WTC11 (cell line): ENCODE results near the gene ANK2. TPM values are rescaled to one million over a fixed set of nuclear protein-coding genes. Genes with fewer than 3 reads are reported as not detected.
A peak's percentile ranks its signal among the peaks of the same experiment; 100 is the strongest.

Experiments
- ATAC-seq: fragments of 200-7000 bp; cut with Tn5 transposase; 2 replicates; pipeline ENCODE4 v1.10.0; 2021; ENCODE audit warnings: mild to moderate bottlenecking, moderate library complexity
- CTCF ChIA-PET: fragments of 300-600 bp; sonication (Branson Sonifier 250); formaldehyde crosslinking; loops from one replicate; lab custom pipeline; 2021; ENCODE audit warnings: antibody characterized with exemption; lab: Charles Lee
- POLR2A ChIA-PET: fragments of 350-600 bp; sonication (Branson Sonifier 250); formaldehyde crosslinking; loops from one replicate; lab custom pipeline; 2021; ENCODE audit warnings: antibody characterized with exemption; lab: Charles Lee
- DNase-seq: peaks from one replicate; pipeline ENCODE4 v3.0.0; 2021; ENCODE audit warnings: low spot score
- H3K27ac Mint-ChIP-seq: 2 replicates; pipeline ENCODE4 v1.8.0; 2021; ENCODE audit warnings: mixed read lengths
- H3K27me3 Mint-ChIP-seq: 2 replicates; pipeline ENCODE4 v1.8.0; 2021; ENCODE audit warnings: low read depth, mild to moderate bottlenecking, moderate library complexity, mixed read lengths
- H3K36me3 Mint-ChIP-seq: 2 replicates; pipeline ENCODE4 v1.8.0; 2021; ENCODE audit warnings: mixed read lengths
- H3K4me1 Mint-ChIP-seq: 2 replicates; pipeline ENCODE4 v1.8.0; 2022; ENCODE audit warnings: mixed read lengths
- H3K4me3 Mint-ChIP-seq: 2 replicates; pipeline ENCODE4 v1.8.0; 2021; ENCODE audit warnings: mild to moderate bottlenecking, moderate library complexity, mixed read lengths
- H3K9me3 Mint-ChIP-seq: 2 replicates; pipeline ENCODE4 v1.8.0; 2021; ENCODE audit warnings: mixed read lengths
- ATF3 ChIP-seq: sonication (generic); formaldehyde crosslinking; conservative IDR thresholded peaks from 2 replicates; pipeline ENCODE4 v1.8.1; 2022; ENCODE audit warnings: mild to moderate bottlenecking, missing genetic modification reagents
- FOXJ3 ChIP-seq: sonication (generic); formaldehyde crosslinking; IDR thresholded peaks from 2 replicates; pipeline ENCODE4 v1.9.0; 2021; ENCODE audit warnings: missing genetic modification reagents, mild to moderate bottlenecking, borderline replicate concordance
- HMGA2 ChIP-seq: fragments of 250-450 bp; sonication (Bioruptor Pico); IDR thresholded peaks from 2 replicates; pipeline ENCODE4 v1.4.0; 2021; ENCODE audit warnings: mild to moderate bottlenecking, moderate library complexity
- JAZF1 ChIP-seq: fragments of 250-450 bp; sonication (Bioruptor Pico); IDR thresholded peaks from 2 replicates; pipeline ENCODE4 v1.9.0; 2021; ENCODE audit warnings: moderate library complexity, mild to moderate bottlenecking, inconsistent platforms
- MYBL2 ChIP-seq: sonication (generic); formaldehyde crosslinking; IDR thresholded peaks from 2 replicates; pipeline ENCODE4 v1.8.1; 2023; ENCODE audit warnings: mild to moderate bottlenecking, moderate library complexity, missing genetic modification reagents
- NR2C2 ChIP-seq: sonication (generic); formaldehyde crosslinking; IDR thresholded peaks from 2 replicates; pipeline ENCODE4 v1.8.0; 2022; ENCODE audit warnings: mild to moderate bottlenecking, missing genetic modification reagents
- OVOL2 ChIP-seq: fragments of 250-450 bp; sonication (Bioruptor Pico); IDR thresholded peaks from 2 replicates; pipeline ENCODE4 v1.9.0; 2021; ENCODE audit warnings: mild to moderate bottlenecking, borderline replicate concordance
- PREB ChIP-seq: sonication (generic); formaldehyde crosslinking; IDR thresholded peaks from 2 replicates; pipeline ENCODE4 v1.8.1; 2022; ENCODE audit warnings: mild to moderate bottlenecking, missing genetic modification reagents, moderate library complexity, borderline replicate concordance
- SMAD3 ChIP-seq: sonication (generic); formaldehyde crosslinking; IDR thresholded peaks from 2 replicates; pipeline ENCODE4 v1.8.0; 2022; ENCODE audit warnings: missing genetic modification reagents, mild to moderate bottlenecking, borderline replicate concordance
- TEAD1 ChIP-seq: sonication (generic); formaldehyde crosslinking; IDR thresholded peaks from 2 replicates; pipeline ENCODE4 v1.8.0; 2022; ENCODE audit warnings: mild to moderate bottlenecking, missing genetic modification reagents
- TEAD4 ChIP-seq: sonication (generic); formaldehyde crosslinking; IDR thresholded peaks from 2 replicates; pipeline ENCODE4 v1.8.0; 2022; ENCODE audit warnings: mild to moderate bottlenecking, missing genetic modification reagents
- ZBTB21 ChIP-seq: sonication (generic); formaldehyde crosslinking; IDR thresholded peaks from 2 replicates; pipeline ENCODE4 v1.8.1; 2023; ENCODE audit warnings: mild to moderate bottlenecking, missing genetic modification reagents, borderline replicate concordance
- ZNF121 ChIP-seq: sonication (generic); formaldehyde crosslinking; IDR thresholded peaks from 2 replicates; pipeline ENCODE4 v1.8.0; 2023; ENCODE audit warnings: missing genetic modification reagents
- ZNF219 ChIP-seq: sonication (generic); formaldehyde crosslinking; IDR thresholded peaks from 2 replicates; pipeline ENCODE4 v1.8.0; 2023; ENCODE audit warnings: missing genetic modification reagents, mild to moderate bottlenecking, borderline replicate concordance
- ZNF263 ChIP-seq: sonication (generic); formaldehyde crosslinking; IDR thresholded peaks from 2 replicates; pipeline ENCODE4 v1.8.1; 2022; ENCODE audit warnings: low read depth, mild to moderate bottlenecking, moderate library complexity, missing genetic modification reagents
- total RNA-seq: library from RNA; stranded (reverse); gene quantifications from 3 replicates; pipeline ENCODE4 v1.2.3, GENCODE V29; 2021
- TF ChIP-seq, protein P1 (sequence below): sonication (generic); formaldehyde crosslinking; IDR thresholded peaks from 2 replicates; pipeline ENCODE4 v1.8.0; 2022; ENCODE audit warnings: mild to moderate bottlenecking, missing genetic modification reagents
- TF ChIP-seq, protein P2 (sequence below): fragments of 250-450 bp; sonication (Bioruptor Pico); IDR thresholded peaks from 2 replicates; pipeline ENCODE4 v1.9.0; 2021; ENCODE audit warnings: mild to moderate bottlenecking, borderline replicate concordance
- TF ChIP-seq, protein P3 (sequence below): sonication (generic); formaldehyde crosslinking; IDR thresholded peaks from 2 replicates; pipeline ENCODE4 v1.8.0; 2022; ENCODE audit warnings: mild to moderate bottlenecking, missing genetic modification reagents
- TF ChIP-seq, protein P4 (sequence below): fragments of 250-450 bp; sonication (Bioruptor Pico); IDR thresholded peaks from 2 replicates; pipeline ENCODE4 v2.1.2; 2022; ENCODE audit warnings: mild to moderate bottlenecking, moderate library complexity
- TF ChIP-seq, protein P5 (sequence below): fragments of 250-450 bp; sonication (Bioruptor Pico); IDR thresholded peaks from 2 replicates; pipeline ENCODE4 v1.9.0; 2021; ENCODE audit warnings: mild to moderate bottlenecking

Gene ANK2
- total RNA-seq, 1 experiment from 2014 or later = 27.9 TPM

DNA sequence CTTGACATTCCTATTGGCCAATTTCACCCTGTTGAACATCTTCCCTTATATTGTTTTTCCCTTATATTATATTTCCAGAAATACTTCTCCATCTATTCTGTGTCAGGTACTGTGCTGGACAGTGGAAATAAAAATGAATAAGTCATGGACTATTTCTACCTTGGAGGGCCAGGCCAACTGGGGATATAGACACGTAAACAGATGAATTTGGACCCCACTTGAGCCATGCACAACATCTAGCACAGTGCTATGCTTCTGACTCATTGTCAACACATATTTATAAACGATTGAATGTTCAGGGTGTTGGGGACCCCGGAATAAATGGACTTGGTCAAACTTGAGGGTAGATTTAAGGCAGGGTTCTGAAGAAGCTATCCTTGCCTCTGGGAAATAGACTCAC lies 111.1 kb downstream of the ANK2 start:
- H3K27me3 Mint-ChIP-seq = no peaks in the 10 kb centered on the region
- H3K4me3 Mint-ChIP-seq = no peak overlapping the region
- no peak for ATAC-seq
- no peaks in the 10 kb centered on the region for H3K36me3 Mint-ChIP-seq
- CTCF ChIA-PET = no interaction called here
- no peak for DNase-seq
- peaks cover 3% of the 10 kb centered on the region; the same call in 1 of the 2 replicates for H3K4me1 Mint-ChIP-seq
- TF ChIP-seq PREB (CRISPR knock-in tag) = no peak
- TF ChIP-seq, protein P1, sequence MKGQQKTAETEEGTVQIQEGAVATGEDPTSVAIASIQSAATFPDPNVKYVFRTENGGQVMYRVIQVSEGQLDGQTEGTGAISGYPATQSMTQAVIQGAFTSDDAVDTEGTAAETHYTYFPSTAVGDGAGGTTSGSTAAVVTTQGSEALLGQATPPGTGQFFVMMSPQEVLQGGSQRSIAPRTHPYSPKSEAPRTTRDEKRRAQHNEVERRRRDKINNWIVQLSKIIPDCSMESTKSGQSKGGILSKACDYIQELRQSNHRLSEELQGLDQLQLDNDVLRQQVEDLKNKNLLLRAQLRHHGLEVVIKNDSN = no peak
- TF ChIP-seq, protein P2, sequence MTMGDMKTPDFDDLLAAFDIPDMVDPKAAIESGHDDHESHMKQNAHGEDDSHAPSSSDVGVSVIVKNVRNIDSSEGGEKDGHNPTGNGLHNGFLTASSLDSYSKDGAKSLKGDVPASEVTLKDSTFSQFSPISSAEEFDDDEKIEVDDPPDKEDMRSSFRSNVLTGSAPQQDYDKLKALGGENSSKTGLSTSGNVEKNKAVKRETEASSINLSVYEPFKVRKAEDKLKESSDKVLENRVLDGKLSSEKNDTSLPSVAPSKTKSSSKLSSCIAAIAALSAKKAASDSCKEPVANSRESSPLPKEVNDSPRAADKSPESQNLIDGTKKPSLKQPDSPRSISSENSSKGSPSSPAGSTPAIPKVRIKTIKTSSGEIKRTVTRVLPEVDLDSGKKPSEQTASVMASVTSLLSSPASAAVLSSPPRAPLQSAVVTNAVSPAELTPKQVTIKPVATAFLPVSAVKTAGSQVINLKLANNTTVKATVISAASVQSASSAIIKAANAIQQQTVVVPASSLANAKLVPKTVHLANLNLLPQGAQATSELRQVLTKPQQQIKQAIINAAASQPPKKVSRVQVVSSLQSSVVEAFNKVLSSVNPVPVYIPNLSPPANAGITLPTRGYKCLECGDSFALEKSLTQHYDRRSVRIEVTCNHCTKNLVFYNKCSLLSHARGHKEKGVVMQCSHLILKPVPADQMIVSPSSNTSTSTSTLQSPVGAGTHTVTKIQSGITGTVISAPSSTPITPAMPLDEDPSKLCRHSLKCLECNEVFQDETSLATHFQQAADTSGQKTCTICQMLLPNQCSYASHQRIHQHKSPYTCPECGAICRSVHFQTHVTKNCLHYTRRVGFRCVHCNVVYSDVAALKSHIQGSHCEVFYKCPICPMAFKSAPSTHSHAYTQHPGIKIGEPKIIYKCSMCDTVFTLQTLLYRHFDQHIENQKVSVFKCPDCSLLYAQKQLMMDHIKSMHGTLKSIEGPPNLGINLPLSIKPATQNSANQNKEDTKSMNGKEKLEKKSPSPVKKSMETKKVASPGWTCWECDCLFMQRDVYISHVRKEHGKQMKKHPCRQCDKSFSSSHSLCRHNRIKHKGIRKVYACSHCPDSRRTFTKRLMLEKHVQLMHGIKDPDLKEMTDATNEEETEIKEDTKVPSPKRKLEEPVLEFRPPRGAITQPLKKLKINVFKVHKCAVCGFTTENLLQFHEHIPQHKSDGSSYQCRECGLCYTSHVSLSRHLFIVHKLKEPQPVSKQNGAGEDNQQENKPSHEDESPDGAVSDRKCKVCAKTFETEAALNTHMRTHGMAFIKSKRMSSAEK (CRISPR knock-in tag) = no peak
- TF ChIP-seq MYBL2 (CRISPR knock-in tag) = no peak
- no peak for TF ChIP-seq JAZF1
- no peak for TF ChIP-seq ZNF121 (CRISPR knock-in tag)
- TF ChIP-seq, protein P3, sequence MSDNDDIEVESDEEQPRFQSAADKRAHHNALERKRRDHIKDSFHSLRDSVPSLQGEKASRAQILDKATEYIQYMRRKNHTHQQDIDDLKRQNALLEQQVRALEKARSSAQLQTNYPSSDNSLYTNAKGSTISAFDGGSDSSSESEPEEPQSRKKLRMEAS (CRISPR knock-in tag) = no peak
- no peak for TF ChIP-seq ZNF219
- TF ChIP-seq ZNF263 (CRISPR knock-in tag) = no peak
- TF ChIP-seq ATF3 (CRISPR knock-in tag) = no peak
- TF ChIP-seq FOXJ3 (CRISPR knock-in tag) = no peak
- TF ChIP-seq TEAD4 (CRISPR knock-in tag) = no peak
- TF ChIP-seq HMGA2 (CRISPR knock-in tag) = no peak
- TF ChIP-seq, protein P4, sequence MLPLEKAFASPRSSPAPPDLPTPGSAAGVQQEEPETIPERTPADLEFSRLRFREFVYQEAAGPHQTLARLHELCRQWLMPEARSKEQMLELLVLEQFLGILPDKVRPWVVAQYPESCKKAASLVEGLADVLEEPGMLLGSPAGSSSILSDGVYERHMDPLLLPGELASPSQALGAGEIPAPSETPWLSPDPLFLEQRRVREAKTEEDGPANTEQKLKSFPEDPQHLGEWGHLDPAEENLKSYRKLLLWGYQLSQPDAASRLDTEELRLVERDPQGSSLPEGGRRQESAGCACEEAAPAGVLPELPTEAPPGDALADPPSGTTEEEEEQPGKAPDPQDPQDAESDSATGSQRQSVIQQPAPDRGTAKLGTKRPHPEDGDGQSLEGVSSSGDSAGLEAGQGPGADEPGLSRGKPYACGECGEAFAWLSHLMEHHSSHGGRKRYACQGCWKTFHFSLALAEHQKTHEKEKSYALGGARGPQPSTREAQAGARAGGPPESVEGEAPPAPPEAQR = no peak
- POLR2A ChIA-PET = no interaction called here
- H3K27ac Mint-ChIP-seq = 0 out of 2 replicates have a peak overlapping the region, but pooled peaks have one; percentile 13
- no peaks in the 10 kb centered on the region for H3K9me3 Mint-ChIP-seq

DNA sequence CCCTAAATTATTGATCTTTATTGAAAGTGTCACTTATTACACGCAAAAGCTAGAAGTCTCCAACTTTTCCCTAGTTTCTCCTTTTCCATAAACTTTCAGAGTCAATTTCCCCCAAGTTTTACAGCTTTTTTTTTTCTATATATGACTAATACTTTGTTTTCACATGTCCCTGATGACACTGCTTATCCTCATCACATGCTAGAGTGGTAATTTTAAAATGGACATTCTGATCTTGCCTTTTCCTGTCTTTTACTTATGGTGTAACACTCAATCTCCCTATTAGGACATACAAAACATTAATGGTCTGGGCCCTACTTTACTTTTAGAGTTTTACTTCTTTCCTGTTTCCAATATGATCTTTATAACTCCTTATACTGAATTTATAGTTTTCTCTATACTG lies 112.6 kb downstream of the ANK2 start:
- ATAC-seq = no peak
- H3K36me3 Mint-ChIP-seq = no peaks in the 10 kb centered on the region
- ChIA-PET POLR2A (no interaction called here), CTCF (interaction anchor here (1.1 kb wide), 1 partner anchor 8 kb away, joined by 3 read pairs; no protein-coding TSS in a partner anchor)
- H3K27ac Mint-ChIP-seq = peak overlapping the region; percentile 72
- no peak for DNase-seq
- TF ChIP-seq ZBTB21 (CRISPR knock-in tag) (no peak), TEAD1 (no peak), OVOL2 (no peak), NR2C2 (CRISPR knock-in tag) (no peak), SMAD3 (CRISPR knock-in tag) (no peak)
- TF ChIP-seq, protein P5, sequence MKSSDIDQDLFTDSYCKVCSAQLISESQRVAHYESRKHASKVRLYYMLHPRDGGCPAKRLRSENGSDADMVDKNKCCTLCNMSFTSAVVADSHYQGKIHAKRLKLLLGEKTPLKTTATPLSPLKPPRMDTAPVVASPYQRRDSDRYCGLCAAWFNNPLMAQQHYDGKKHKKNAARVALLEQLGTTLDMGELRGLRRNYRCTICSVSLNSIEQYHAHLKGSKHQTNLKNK = no peak
- TF ChIP-seq, protein P2 (CRISPR knock-in tag) = no peak
- no peaks in the 10 kb centered on the region for H3K9me3 Mint-ChIP-seq
- peaks cover 3% of the 10 kb centered on the region; the same call in 1 of the 2 replicates for H3K4me1 Mint-ChIP-seq
- no peaks in the 10 kb centered on the region for H3K27me3 Mint-ChIP-seq
- no peak overlapping the region for H3K4me3 Mint-ChIP-seq
